GM23338 (cell line): Measurements from ENCODE around the gene H2BK1. TPM values are rescaled to one million over a fixed set of nuclear protein-coding genes. Genes with fewer than 3 reads are reported as not detected.

ENCODE experiments used
- ATAC-seq: fragments of 200-7000 bp; cut with Tn5 transposase; 3 replicates; pipeline ENCODE4 v1.9.1; 2020
- DNase-seq: peaks from one replicate; pipeline ENCODE4 v3.0.0-alpha.2; 2015; ENCODE audit warnings: low spot score
- H2AFZ ChIP-seq: fragments of 200-600 bp; sonication (generic); 2 replicates; pipeline ENCODE4 v1.8.0; 2016; ENCODE audit warnings: antibody characterized with exemption, mild to moderate bottlenecking, moderate library complexity
- H3F3A ChIP-seq: fragments of 200-600 bp; sonication (generic); replicated peaks from 2 replicates; pipeline ENCODE4 v1.8.0; 2017; ENCODE audit warnings: antibody characterized with exemption, mixed run types, low read depth
- H3K27ac ChIP-seq: fragments of 200-600 bp; sonication (generic); 2 replicates; pipeline ENCODE4 v1.6.1; 2016; ENCODE audit warnings: low read depth
- H3K27me3 ChIP-seq: fragments of 200-600 bp; sonication (generic); 2 replicates; pipeline ENCODE4 v1.8.0; 2016; ENCODE audit warnings: mild to moderate bottlenecking, mixed run types, moderate library complexity; ENCODE audit not compliant: insufficient read depth
- H3K36me3 ChIP-seq: fragments of 200-600 bp; sonication (generic); 2 replicates; pipeline ENCODE4 v1.8.0; 2016; ENCODE audit warnings: mild to moderate bottlenecking; ENCODE audit not compliant: insufficient read depth
- H3K4me1 ChIP-seq: fragments of 200-600 bp; sonication (generic); 2 replicates; pipeline ENCODE4 v1.8.0; 2016; ENCODE audit warnings: mild to moderate bottlenecking, moderate library complexity; ENCODE audit not compliant: insufficient read depth
- H3K4me2 ChIP-seq: fragments of 200-600 bp; sonication (generic); 2 replicates; pipeline ENCODE4 v1.7.1; 2017; ENCODE audit warnings: mixed run types
- H3K4me3 ChIP-seq: fragments of 200-600 bp; sonication (generic); 2 replicates; pipeline ENCODE4 v1.6.1; 2016; ENCODE audit warnings: mixed run types
- H3K79me2 ChIP-seq: fragments of 200-600 bp; sonication (generic); replicated peaks from 2 replicates; pipeline ENCODE4 v1.8.0; 2017; ENCODE audit warnings: mild to moderate bottlenecking; ENCODE audit not compliant: insufficient read depth
- H3K9me2 ChIP-seq: fragments of 200-600 bp; sonication (generic); 2 replicates; pipeline ENCODE4 v1.8.0; 2017; ENCODE audit not compliant: insufficient read depth
- H4K20me1 ChIP-seq: fragments of 200-600 bp; sonication (generic); replicated peaks from 2 replicates; pipeline ENCODE4 v1.8.0; 2017; ENCODE audit warnings: mild to moderate bottlenecking; ENCODE audit not compliant: insufficient read depth
- H3K27ac Mint-ChIP-seq: 2 replicates; pipeline ENCODE4 v1.8.0; 2020; ENCODE audit warnings: inconsistent platforms, mild to moderate bottlenecking, moderate library complexity, mixed read lengths
- H3K27me3 Mint-ChIP-seq: 3 replicates; pipeline ENCODE4 v1.8.0; 2022; ENCODE audit warnings: low read depth, mild to moderate bottlenecking, moderate library complexity, mixed read lengths, inconsistent platforms; ENCODE audit not compliant: insufficient read depth, poor library complexity
- H3K36me3 Mint-ChIP-seq: 3 replicates; pipeline ENCODE4 v1.8.0; 2021; ENCODE audit warnings: low read depth, mild to moderate bottlenecking, inconsistent platforms, moderate library complexity, mixed read lengths
- H3K4me1 Mint-ChIP-seq: 3 replicates; pipeline ENCODE4 v1.8.0; 2020; ENCODE audit warnings: mild to moderate bottlenecking, inconsistent platforms, mixed read lengths
- H3K4me3 Mint-ChIP-seq: 3 replicates; pipeline ENCODE4 v1.8.0; 2021; ENCODE audit warnings: moderate library complexity, mild to moderate bottlenecking, inconsistent platforms, mixed read lengths
- H3K9me3 Mint-ChIP-seq: 3 replicates; pipeline ENCODE4 v1.8.0; 2020; ENCODE audit warnings: moderate library complexity, mild to moderate bottlenecking, inconsistent platforms, mixed read lengths
- CREB1 ChIP-seq: fragments of 250-450 bp; sonication (Bioruptor Pico); IDR thresholded peaks from 2 replicates; pipeline ENCODE4 v1.5.0; 2020; ENCODE audit warnings: low read depth, mild to moderate bottlenecking, moderate library complexity
- EZH2 ChIP-seq: fragments of 200-600 bp; sonication (generic); IDR thresholded peaks from one replicate; pipeline ENCODE4 v1.8.0; 2017; ENCODE audit warnings: antibody characterized with exemption, mild to moderate bottlenecking, low read depth; ENCODE audit not compliant: unreplicated experiment
- EZH2phosphoT487 ChIP-seq: fragments of 200-600 bp; sonication (generic); IDR thresholded peaks from one replicate; pipeline ENCODE4 v1.8.1; 2018; ENCODE audit warnings: antibody characterized with exemption; ENCODE audit not compliant: unreplicated experiment
- JUNB ChIP-seq: IDR thresholded peaks from one replicate; pipeline ENCODE4 v1.6.1; 2016; ENCODE audit warnings: antibody characterized with exemption; ENCODE audit not compliant: unreplicated experiment
- NANOG ChIP-seq: IDR thresholded peaks from 2 replicates; pipeline ENCODE4 v1.6.1; 2016; ENCODE audit warnings: antibody characterized with exemption, borderline replicate concordance
- POLR2AphosphoS5 ChIP-seq: IDR thresholded peaks from 2 replicates; pipeline ENCODE4 v1.6.1; 2016; ENCODE audit warnings: antibody characterized with exemption, low read depth
- REST ChIP-seq: IDR thresholded peaks from one replicate; pipeline ENCODE4 v1.6.1; 2018; ENCODE audit warnings: antibody characterized with exemption; ENCODE audit not compliant: unreplicated experiment
- STAT1 ChIP-seq: IDR thresholded peaks from one replicate; pipeline ENCODE4 v1.6.1; 2016; ENCODE audit warnings: antibody characterized with exemption; ENCODE audit not compliant: unreplicated experiment
- ZNF114 ChIP-seq: fragments of 250-450 bp; sonication (Bioruptor Pico); IDR thresholded peaks from 2 replicates; pipeline ENCODE4 v1.5.0; 2020; ENCODE audit warnings: mild to moderate bottlenecking, moderate library complexity
- ZNF331 ChIP-seq: fragments of 250-450 bp; sonication (Bioruptor Pico); IDR thresholded peaks from 2 replicates; pipeline ENCODE4 v1.5.0; 2020; ENCODE audit warnings: low read depth, mild to moderate bottlenecking, moderate library complexity
- polyA plus RNA-seq: library from polyadenylated mRNA; unstranded; fragments of >200 nt; fragmentation: Nextera tagmentation; extraction: Ambion mirVana; gene quantifications from 2 replicates; pipeline ENCODE4 v1.2.1, GENCODE V29; 2016
- total RNA-seq: library from RNA; depleted of rRNA; stranded (reverse); fragments of >200 nt; shearing (Covaris generic); gene quantifications from 2 replicates; pipeline ENCODE4 v1.2.3, GENCODE V29; 2014
- TF ChIP-seq, protein P1 (sequence below): fragments of 250-450 bp; sonication (Bioruptor Pico); IDR thresholded peaks from 2 replicates; pipeline ENCODE4 v1.5.0; 2020; ENCODE audit warnings: mild to moderate bottlenecking, moderate library complexity
- TF ChIP-seq, protein P2 (sequence below), 2 experiments: fragments of 200-600 bp in 1 of 2; sonication (generic) in 1 of 2; conservative IDR thresholded peaks; 2 replicates each; pipeline versions ENCODE4 v1.5.1 to v1.6.1; 2016 to 2017; ENCODE audit warnings: antibody characterized with exemption in 2 of 2, low read depth in 2 of 2, mild to moderate bottlenecking in 2 of 2, moderate library complexity in 1 of 2

The H2BK1 gene
- total and polyA plus RNA-seq, 2 experiments from 2014 or later = not detected

DNA sequence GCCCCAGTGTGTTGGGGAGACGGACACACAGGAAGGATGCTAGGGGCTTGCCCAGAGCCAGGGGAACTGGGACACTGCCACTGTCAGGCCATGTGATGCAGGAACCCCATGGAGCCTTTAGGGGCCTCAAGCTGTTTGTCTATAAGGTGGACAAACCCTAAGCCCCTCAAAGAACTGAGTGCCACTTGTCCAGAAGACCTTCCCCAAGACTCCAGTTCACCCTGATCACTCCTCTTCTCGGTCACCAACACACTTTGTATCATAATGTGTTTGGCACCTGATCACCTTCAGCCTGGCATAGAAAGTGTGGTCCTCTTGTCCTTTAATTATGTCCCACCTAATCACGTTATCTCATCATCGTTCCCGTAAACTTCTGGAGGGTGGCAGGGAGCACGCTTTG lies 700 bp downstream of the H2BK1 start (continued):
- TF ChIP-seq ZNF331 (CRISPR knock-in tag) (no peak), POLR2AphosphoS5 (no peak), EZH2 (no peak), ZNF114 (CRISPR knock-in tag) (no peak)

DNA sequence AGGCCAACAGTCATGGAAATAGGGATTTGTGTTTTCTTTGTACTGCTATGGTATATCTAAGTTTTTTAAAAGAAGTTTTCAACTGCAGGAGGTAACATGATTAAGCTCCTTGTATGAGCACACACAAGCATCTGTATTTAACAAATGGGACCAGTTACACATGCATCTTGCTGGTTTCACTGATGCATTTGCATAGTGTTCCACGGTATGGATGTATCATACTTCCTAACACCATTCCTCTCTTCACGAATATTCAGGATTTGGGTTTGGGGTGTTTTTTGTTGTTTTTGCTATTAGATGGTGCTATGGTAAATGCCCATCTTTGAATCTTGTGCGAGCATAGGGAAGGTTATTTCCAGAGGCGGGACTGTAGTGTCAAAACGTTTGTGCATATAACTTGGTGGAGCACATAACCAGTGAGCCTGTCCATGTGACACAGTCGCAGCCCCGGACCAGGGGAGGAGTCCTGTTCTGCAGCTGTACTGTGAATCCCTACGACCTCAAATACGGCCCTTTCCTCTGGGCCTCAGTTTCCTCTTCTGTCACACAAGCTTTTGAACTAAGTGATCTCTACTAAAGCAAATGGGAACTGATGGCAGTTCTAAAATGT lies 1.9 kb downstream of the H2BK1 start:
- no peaks in the 10 kb centered on the region for H3K9me3 Mint-ChIP-seq
- Histone ChIP-seq H3K36me3 (0 out of 2 replicates have a peak, but pooled peaks cover 4% of the 10 kb centered on the region), H3K4me2 (no peak overlapping the region), H2AFZ (no peak overlapping the region), H3K9me2 (no peaks in the 10 kb centered on the region), H3K4me3 (no peak overlapping the region), H3F3A (no peaks in the 10 kb centered on the region), H3K79me2 (no peaks in the 10 kb centered on the region), H3K27me3 (no peaks in the 10 kb centered on the region), H3K27ac (no peak overlapping the region), H4K20me1 (no peaks in the 10 kb centered on the region; the same call in 1 of the 2 replicates), H3K4me1 (peaks cover 7% of the 10 kb centered on the region)
- H3K27ac Mint-ChIP-seq = no peak overlapping the region
- no peak for ATAC-seq
- H3K4me3 Mint-ChIP-seq = no peak overlapping the region
- H3K4me1 Mint-ChIP-seq = peaks cover 15% of the 10 kb centered on the region
- H3K27me3 Mint-ChIP-seq = peaks cover 16% of the 10 kb centered on the region
- no peak for DNase-seq
- H3K36me3 Mint-ChIP-seq = peaks cover 14% of the 10 kb centered on the region
- TF ChIP-seq ZNF331 (CRISPR knock-in tag) (no peak), NANOG (no peak), CREB1 (CRISPR knock-in tag) (no peak), EZH2 (no peak), JUNB (no peak), ZNF114 (CRISPR knock-in tag) (no peak), REST (no peak), STAT1 (no peak), EZH2phosphoT487 (no peak)
- TF ChIP-seq, protein P1, sequence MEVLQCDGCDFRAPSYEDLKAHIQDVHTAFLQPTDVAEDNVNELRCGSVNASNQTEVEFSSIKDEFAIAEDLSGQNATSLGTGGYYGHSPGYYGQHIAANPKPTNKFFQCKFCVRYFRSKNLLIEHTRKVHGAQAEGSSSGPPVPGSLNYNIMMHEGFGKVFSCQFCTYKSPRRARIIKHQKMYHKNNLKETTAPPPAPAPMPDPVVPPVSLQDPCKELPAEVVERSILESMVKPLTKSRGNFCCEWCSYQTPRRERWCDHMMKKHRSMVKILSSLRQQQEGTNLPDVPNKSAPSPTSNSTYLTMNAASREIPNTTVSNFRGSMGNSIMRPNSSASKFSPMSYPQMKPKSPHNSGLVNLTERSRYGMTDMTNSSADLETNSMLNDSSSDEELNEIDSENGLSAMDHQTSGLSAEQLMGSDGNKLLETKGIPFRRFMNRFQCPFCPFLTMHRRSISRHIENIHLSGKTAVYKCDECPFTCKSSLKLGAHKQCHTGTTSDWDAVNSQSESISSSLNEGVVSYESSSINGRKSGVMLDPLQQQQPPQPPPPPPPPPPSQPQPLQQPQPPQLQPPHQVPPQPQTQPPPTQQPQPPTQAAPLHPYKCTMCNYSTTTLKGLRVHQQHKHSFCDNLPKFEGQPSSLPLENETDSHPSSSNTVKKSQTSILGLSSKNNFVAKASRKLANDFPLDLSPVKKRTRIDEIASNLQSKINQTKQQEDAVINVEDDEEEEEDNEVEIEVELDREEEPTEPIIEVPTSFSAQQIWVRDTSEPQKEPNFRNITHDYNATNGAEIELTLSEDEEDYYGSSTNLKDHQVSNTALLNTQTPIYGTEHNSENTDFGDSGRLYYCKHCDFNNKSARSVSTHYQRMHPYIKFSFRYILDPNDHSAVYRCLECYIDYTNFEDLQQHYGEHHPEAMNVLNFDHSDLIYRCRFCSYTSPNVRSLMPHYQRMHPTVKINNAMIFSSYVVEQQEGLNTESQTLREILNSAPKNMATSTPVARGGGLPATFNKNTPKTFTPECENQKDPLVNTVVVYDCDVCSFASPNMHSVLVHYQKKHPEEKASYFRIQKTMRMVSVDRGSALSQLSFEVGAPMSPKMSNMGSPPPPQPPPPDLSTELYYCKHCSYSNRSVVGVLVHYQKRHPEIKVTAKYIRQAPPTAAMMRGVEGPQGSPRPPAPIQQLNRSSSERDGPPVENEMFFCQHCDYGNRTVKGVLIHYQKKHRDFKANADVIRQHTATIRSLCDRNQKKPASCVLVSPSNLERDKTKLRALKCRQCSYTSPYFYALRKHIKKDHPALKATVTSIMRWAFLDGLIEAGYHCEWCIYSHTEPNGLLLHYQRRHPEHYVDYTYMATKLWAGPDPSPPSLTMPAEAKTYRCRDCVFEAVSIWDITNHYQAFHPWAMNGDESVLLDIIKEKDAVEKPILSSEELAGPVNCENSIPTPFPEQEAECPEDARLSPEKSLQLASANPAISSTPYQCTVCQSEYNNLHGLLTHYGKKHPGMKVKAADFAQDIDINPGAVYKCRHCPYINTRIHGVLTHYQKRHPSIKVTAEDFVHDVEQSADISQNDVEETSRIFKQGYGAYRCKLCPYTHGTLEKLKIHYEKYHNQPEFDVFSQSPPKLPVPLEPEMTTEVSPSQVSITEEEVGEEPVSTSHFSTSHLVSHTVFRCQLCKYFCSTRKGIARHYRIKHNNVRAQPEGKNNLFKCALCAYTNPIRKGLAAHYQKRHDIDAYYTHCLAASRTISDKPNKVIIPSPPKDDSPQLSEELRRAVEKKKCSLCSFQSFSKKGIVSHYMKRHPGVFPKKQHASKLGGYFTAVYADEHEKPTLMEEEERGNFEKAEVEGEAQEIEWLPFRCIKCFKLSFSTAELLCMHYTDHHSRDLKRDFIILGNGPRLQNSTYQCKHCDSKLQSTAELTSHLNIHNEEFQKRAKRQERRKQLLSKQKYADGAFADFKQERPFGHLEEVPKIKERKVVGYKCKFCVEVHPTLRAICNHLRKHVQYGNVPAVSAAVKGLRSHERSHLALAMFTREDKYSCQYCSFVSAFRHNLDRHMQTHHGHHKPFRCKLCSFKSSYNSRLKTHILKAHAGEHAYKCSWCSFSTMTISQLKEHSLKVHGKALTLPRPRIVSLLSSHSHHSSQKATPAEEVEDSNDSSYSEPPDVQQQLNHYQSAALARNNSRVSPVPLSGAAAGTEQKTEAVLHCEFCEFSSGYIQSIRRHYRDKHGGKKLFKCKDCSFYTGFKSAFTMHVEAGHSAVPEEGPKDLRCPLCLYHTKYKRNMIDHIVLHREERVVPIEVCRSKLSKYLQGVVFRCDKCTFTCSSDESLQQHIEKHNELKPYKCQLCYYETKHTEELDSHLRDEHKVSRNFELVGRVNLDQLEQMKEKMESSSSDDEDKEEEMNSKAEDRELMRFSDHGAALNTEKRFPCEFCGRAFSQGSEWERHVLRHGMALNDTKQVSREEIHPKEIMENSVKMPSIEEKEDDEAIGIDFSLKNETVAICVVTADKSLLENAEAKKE (CRISPR knock-in tag) = no peak
- TF ChIP-seq, protein P2, sequence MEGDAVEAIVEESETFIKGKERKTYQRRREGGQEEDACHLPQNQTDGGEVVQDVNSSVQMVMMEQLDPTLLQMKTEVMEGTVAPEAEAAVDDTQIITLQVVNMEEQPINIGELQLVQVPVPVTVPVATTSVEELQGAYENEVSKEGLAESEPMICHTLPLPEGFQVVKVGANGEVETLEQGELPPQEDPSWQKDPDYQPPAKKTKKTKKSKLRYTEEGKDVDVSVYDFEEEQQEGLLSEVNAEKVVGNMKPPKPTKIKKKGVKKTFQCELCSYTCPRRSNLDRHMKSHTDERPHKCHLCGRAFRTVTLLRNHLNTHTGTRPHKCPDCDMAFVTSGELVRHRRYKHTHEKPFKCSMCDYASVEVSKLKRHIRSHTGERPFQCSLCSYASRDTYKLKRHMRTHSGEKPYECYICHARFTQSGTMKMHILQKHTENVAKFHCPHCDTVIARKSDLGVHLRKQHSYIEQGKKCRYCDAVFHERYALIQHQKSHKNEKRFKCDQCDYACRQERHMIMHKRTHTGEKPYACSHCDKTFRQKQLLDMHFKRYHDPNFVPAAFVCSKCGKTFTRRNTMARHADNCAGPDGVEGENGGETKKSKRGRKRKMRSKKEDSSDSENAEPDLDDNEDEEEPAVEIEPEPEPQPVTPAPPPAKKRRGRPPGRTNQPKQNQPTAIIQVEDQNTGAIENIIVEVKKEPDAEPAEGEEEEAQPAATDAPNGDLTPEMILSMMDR (conservative IDR thresholded peaks at IDR 0.05; ENCODE audit: low read depth in 2 of 2) = no peak
